ENCODE measurements around the gene NFATC1.

DNA sequence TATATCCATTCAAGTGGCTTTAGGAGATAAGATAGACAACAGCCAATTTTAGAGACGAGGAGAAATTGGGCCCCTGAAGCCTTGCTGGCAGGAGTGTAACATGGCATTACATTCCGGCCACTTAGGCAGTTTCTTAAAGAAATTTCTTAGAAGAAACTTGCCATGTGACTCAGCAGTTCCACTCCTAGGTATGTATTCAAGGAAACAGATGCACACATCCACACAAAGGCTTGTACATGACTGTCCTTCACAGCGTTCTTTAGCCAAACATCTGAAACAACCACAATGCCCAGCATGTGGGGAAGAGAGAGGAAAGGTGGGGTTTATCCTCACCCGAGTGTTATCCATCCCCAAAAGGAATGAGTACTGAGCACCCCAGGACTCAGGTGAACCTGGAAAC, 107.1 kb downstream of the NFATC1 start:
- no peak for TF ChIP-seq POLR2A (IDR thresholded peaks at IDR 0.05)
- TF ChIP-seq, protein P1, sequence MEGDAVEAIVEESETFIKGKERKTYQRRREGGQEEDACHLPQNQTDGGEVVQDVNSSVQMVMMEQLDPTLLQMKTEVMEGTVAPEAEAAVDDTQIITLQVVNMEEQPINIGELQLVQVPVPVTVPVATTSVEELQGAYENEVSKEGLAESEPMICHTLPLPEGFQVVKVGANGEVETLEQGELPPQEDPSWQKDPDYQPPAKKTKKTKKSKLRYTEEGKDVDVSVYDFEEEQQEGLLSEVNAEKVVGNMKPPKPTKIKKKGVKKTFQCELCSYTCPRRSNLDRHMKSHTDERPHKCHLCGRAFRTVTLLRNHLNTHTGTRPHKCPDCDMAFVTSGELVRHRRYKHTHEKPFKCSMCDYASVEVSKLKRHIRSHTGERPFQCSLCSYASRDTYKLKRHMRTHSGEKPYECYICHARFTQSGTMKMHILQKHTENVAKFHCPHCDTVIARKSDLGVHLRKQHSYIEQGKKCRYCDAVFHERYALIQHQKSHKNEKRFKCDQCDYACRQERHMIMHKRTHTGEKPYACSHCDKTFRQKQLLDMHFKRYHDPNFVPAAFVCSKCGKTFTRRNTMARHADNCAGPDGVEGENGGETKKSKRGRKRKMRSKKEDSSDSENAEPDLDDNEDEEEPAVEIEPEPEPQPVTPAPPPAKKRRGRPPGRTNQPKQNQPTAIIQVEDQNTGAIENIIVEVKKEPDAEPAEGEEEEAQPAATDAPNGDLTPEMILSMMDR (IDR thresholded peaks at IDR 0.05) = no peak
